SU-DHL-6 (cell line): ENCODE data around the gene C9orf43.

Source experiments
- H2AFZ ChIP-seq: fragments of 200-600 bp; sonication (generic); 2 replicates; pipeline ENCODE4 v1.6.1; 2014; ENCODE audit warnings: low read depth, mild to moderate bottlenecking, moderate library complexity, mixed read lengths, antibody characterized with exemption, low read length; ENCODE audit not compliant: severe bottlenecking
- H3F3A ChIP-seq: fragments of 200-600 bp; shearing (Covaris generic); 2 replicates; pipeline ENCODE4 v1.6.0; 2016; ENCODE audit warnings: antibody characterized with exemption, mild to moderate bottlenecking; ENCODE audit not compliant: insufficient read depth
- H3K27ac ChIP-seq: fragments of 200-600 bp; sonication (generic); 2 replicates; pipeline ENCODE4 v1.5.1; 2016; ENCODE audit warnings: low read depth, mild to moderate bottlenecking, low read length, moderate library complexity, mixed read lengths
- H3K27me3 ChIP-seq: fragments of 200-600 bp; sonication (generic), shearing (Covaris generic); 2 replicates; pipeline ENCODE4 v1.6.0; 2014; ENCODE audit warnings: mild to moderate bottlenecking, low read length
- H3K36me3 ChIP-seq: fragments of 200-600 bp; sonication (generic); 2 replicates; pipeline ENCODE4 v1.6.1; 2014; ENCODE audit warnings: mild to moderate bottlenecking, low read length, mixed read lengths
- H3K4me2 ChIP-seq: fragments of 300-600, 200-600 bp; shearing (Covaris generic), sonication (generic); 2 replicates; pipeline ENCODE4 v1.6.0; 2014; ENCODE audit warnings: low read length, low read depth, mild to moderate bottlenecking; ENCODE audit not compliant: poor library complexity, severe bottlenecking
- H3K4me3 ChIP-seq: fragments of 200-600 bp; sonication (generic); 2 replicates; pipeline ENCODE4 v1.5.1; 2014; ENCODE audit warnings: antibody characterized with exemption, low read length, mild to moderate bottlenecking, mixed read lengths; ENCODE audit not compliant: insufficient read depth, poor library complexity, severe bottlenecking
- H3K79me2 ChIP-seq: fragments of 200-600 bp; sonication (generic); 2 replicates; pipeline ENCODE4 v1.6.1; 2014; ENCODE audit warnings: mild to moderate bottlenecking, low read length, moderate library complexity; ENCODE audit not compliant: insufficient read depth
- H3K9ac ChIP-seq: fragments of 200-600 bp; sonication (generic); 2 replicates; pipeline ENCODE4 v1.7.0; 2014; ENCODE audit warnings: mild to moderate bottlenecking, low read length
- H3K9me2 ChIP-seq: fragments of 200-600 bp; sonication (generic); replicated peaks from 2 replicates; pipeline ENCODE4 v1.6.1; 2014; ENCODE audit warnings: low read length; ENCODE audit not compliant: insufficient read depth
- H3K9me3 ChIP-seq: fragments of 200-600 bp; sonication (generic); 2 replicates; pipeline ENCODE4 v1.6.1; 2014; ENCODE audit warnings: low read length, mixed read lengths; ENCODE audit not compliant: insufficient read depth
- H4K20me1 ChIP-seq: fragments of 200-600 bp; sonication (generic); 2 replicates; pipeline ENCODE4 v1.6.1; 2014; ENCODE audit warnings: low read depth, mild to moderate bottlenecking, antibody characterized with exemption, low read length, moderate library complexity, mixed read lengths
- CTCF ChIP-seq: fragments of 200-600 bp; sonication (generic); IDR thresholded peaks from one replicate; pipeline ENCODE4 v1.5.1; 2017; ENCODE audit warnings: antibody characterized with exemption, mild to moderate bottlenecking, low read length, moderate library complexity; ENCODE audit not compliant: insufficient read depth, poor library complexity, severe bottlenecking
- EZH2phosphoT487 ChIP-seq: fragments of 200-600 bp; sonication (generic), shearing (Covaris generic); conservative IDR thresholded peaks from 2 replicates; pipeline ENCODE4 v1.6.1; 2018; ENCODE audit warnings: mild to moderate bottlenecking, antibody characterized with exemption, low read length, moderate library complexity, mixed read lengths

Gene C9orf43

DNA sequence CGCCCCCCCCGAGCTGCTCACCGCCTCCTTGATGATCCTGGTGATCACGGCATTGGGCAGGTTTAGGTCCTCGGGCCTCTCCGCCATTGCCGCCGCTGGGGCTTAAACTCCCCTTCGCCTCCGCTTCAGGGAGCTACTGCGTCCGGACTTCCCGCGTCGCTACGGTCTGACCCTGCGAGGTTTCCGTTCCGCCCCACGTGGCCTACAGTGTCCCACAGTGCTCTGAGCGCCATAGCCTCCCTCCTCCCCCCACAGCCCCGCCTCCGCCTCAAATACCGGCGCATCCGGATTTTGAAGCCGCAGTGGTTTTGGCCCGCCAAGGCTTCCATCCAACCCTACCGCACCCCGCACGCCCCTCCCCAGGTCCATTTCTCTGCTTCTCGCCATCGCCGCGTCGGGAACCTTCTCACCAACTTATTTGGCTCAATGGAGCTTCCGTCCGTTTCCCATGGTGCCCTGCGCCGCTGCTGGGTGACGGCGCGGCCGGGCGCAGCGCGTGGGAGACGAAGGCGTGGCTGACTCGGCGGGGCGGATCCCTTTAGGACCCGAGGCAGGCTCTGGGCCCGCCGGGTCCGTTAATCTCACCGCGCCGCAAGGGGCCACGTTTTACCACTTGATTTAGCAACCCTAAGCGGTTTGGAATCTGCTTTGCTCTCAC, at the start of gene C9orf43, which contains the start of gene POLE3:
TSS of gene C9orf43 (plus strand) at position 541 of the 658 bp plus-strand sequence. CDS start 2,747 bp downstream, outside the sequence.
TSS of gene POLE3 (minus strand) at position 469 of the 658 bp plus-strand sequence. CDS start at position 87, 382 bp downstream.
- Histone ChIP-seq H3K9ac (peak within 1 kb of the TSS; percentile 87), H3K4me2 (peak within 1 kb of the TSS; percentile 73), H3K36me3 (peaks cover 9% of the 10 kb centered on the region; the same call in 1 of the 2 replicates), H2AFZ (peak within 1 kb of the TSS; percentile 56), H4K20me1 (no peaks in the 10 kb centered on the region), H3K27me3 (no peaks in the 10 kb centered on the region), H3K27ac (peak within 1 kb of the TSS; percentile 92), H3K79me2 (peaks cover 28% of the 10 kb centered on the region), H3K4me3 (peak within 1 kb of the TSS; percentile 88), H3K9me2 (no peaks in the 10 kb centered on the region), H3K9me3 (no peaks in the 10 kb centered on the region), H3F3A (peaks cover 19% of the 10 kb centered on the region)
- no peak for TF ChIP-seq CTCF
- no peak for TF ChIP-seq EZH2phosphoT487

- no peaks in the 10 kb centered on the region for H3K79me2 ChIP-seq
- H3K9me2 ChIP-seq, result no peaks in the 10 kb centered on the region
- H3K27ac ChIP-seq, result no peak overlapping the region
- H2AFZ ChIP-seq, result no peak overlapping the region
- H3K9ac ChIP-seq, result no peak overlapping the region
- H3K4me3 ChIP-seq, result no peak overlapping the region
- H3K36me3 ChIP-seq, result no peaks in the 10 kb centered on the region
- H3K4me2 ChIP-seq, result no peak overlapping the region
- no peaks in the 10 kb centered on the region for H4K20me1 ChIP-seq
- TF ChIP-seq EZH2phosphoT487 (no peak), CTCF (no peak)
- H3K9me3 ChIP-seq, result no peaks in the 10 kb centered on the region
- no peaks in the 10 kb centered on the region for H3F3A ChIP-seq
- H3K27me3 ChIP-seq, result no peaks in the 10 kb centered on the region
Measured at GRCh38 chr9:113361304-113362018, 49.1 kb upstream of the C9orf43 start.

GRCh38 chr9:113363336-113363735, 47.2 kb upstream of the C9orf43 start:
- Histone ChIP-seq H4K20me1 (no peaks in the 10 kb centered on the region), H3K27me3 (no peaks in the 10 kb centered on the region), H3K36me3 (no peaks in the 10 kb centered on the region), H3F3A (no peaks in the 10 kb centered on the region), H3K27ac (no peak overlapping the region), H3K9ac (no peak overlapping the region), H3K9me3 (no peaks in the 10 kb centered on the region), H3K4me3 (no peak overlapping the region), H3K4me2 (no peak overlapping the region), H3K79me2 (no peaks in the 10 kb centered on the region), H3K9me2 (no peaks in the 10 kb centered on the region), H2AFZ (no peak overlapping the region)
- TF ChIP-seq CTCF (no peak), EZH2phosphoT487 (no peak)
